GM12878 (cell line): ENCODE data around the gene CDKL1. TPM values are rescaled to one million over a fixed set of nuclear protein-coding genes. Genes with fewer than 3 reads are reported as not detected.

Experiments
- BACH1 ChIP-seq: fragments of 450-650 bp; IDR thresholded peaks from 2 replicates; pipeline ENCODE4 v1.6.1; 2017; ENCODE audit warnings: mild to moderate bottlenecking, borderline replicate concordance
- BCL11A ChIP-seq: IDR thresholded peaks from 2 replicates; pipeline ENCODE4 v1.6.1; 2011; ENCODE audit warnings: low read depth, low read length
- CHD4 ChIP-seq: fragments of 200-600 bp; sonication (generic); IDR thresholded peaks from 2 replicates; pipeline ENCODE4 v1.6.1; 2016; ENCODE audit warnings: mild to moderate bottlenecking
- EED ChIP-seq: sonication (generic); IDR thresholded peaks from 2 replicates; pipeline ENCODE4 v1.6.1; 2016; ENCODE audit warnings: antibody characterized with exemption, low read depth
- ESRRA ChIP-seq: IDR thresholded peaks from 2 replicates; pipeline ENCODE4 v1.6.1; 2012; ENCODE audit warnings: mild to moderate bottlenecking, low read length, improper control_type of control experiment
- FOXK2 ChIP-seq: fragments of 450-650 bp; IDR thresholded peaks from 2 replicates; pipeline ENCODE4 v1.6.1; 2017; ENCODE audit warnings: mild to moderate bottlenecking, moderate library complexity
- HCFC1 ChIP-seq: fragments of 150-350 bp; IDR thresholded peaks from 2 replicates; pipeline ENCODE4 v1.6.1; 2014; ENCODE audit warnings: low read length
- MEF2A ChIP-seq: IDR thresholded peaks from 2 replicates; pipeline ENCODE4 v1.6.1; 2011; ENCODE audit warnings: low read depth, mild to moderate bottlenecking, low read length, moderate library complexity; ENCODE audit not compliant: insufficient read depth
- MYC ChIP-seq: IDR thresholded peaks from 2 replicates; pipeline ENCODE4 v1.6.1; 2011; ENCODE audit warnings: mild to moderate bottlenecking, low read length, moderate library complexity, inconsistent platforms; ENCODE audit not compliant: insufficient read depth, insufficient replicate concordance, insufficient read length, severe bottlenecking
- NFIC ChIP-seq: IDR thresholded peaks from 2 replicates; pipeline ENCODE4 v1.6.1; 2012; ENCODE audit warnings: low read depth, mild to moderate bottlenecking, inconsistent platforms, low read length, moderate library complexity
- NFXL1 ChIP-seq: fragments of 450-650 bp; IDR thresholded peaks from 2 replicates; pipeline ENCODE4 v1.6.1; 2017; ENCODE audit warnings: antibody characterized with exemption, mild to moderate bottlenecking, borderline replicate concordance
- NFYA ChIP-seq: IDR thresholded peaks from 2 replicates; pipeline ENCODE4 v1.6.1; 2011; ENCODE audit warnings: low read depth, mild to moderate bottlenecking, low read length, improper control_type of control experiment, borderline replicate concordance
- NR2C2 ChIP-seq: IDR thresholded peaks from 2 replicates; pipeline ENCODE4 v1.6.1; 2011; ENCODE audit warnings: borderline replicate concordance, low read depth; ENCODE audit not compliant: control insufficient read depth, insufficient read length
- RAD21 ChIP-seq: IDR thresholded peaks from 2 replicates; pipeline ENCODE4 v1.6.1; 2011; ENCODE audit warnings: mild to moderate bottlenecking, low read depth, low read length, moderate library complexity; ENCODE audit not compliant: insufficient read depth
- SKIL ChIP-seq: fragments of 450-650 bp; IDR thresholded peaks from 2 replicates; pipeline ENCODE4 v1.6.1; 2017; ENCODE audit warnings: mild to moderate bottlenecking, low read depth, inconsistent platforms; ENCODE audit not compliant: poor library complexity, severe bottlenecking
- SMAD5 ChIP-seq: IDR thresholded peaks from 2 replicates; pipeline ENCODE4 v1.6.1; 2016; ENCODE audit warnings: antibody characterized with exemption, low read depth
- SMC3 ChIP-seq: IDR thresholded peaks from 2 replicates; pipeline ENCODE4 v1.6.1; 2011; ENCODE audit warnings: low read length, improper control_type of control experiment, borderline replicate concordance
- SREBF2 ChIP-seq: IDR thresholded peaks from 2 replicates; pipeline ENCODE4 v1.6.1; 2012; ENCODE audit warnings: mild to moderate bottlenecking, low read length
- TBL1XR1 ChIP-seq: IDR thresholded peaks from 2 replicates; pipeline ENCODE4 v1.6.1; 2012; ENCODE audit warnings: low read depth, low read length, improper control_type of control experiment
- ZNF207 ChIP-seq: fragments of 450-650 bp; IDR thresholded peaks from 2 replicates; pipeline ENCODE4 v1.6.1; 2014; ENCODE audit warnings: antibody characterized with exemption, mild to moderate bottlenecking, borderline replicate concordance
- polyA plus RNA-seq, 11 experiments: library from polyadenylated mRNA; depleted of rRNA in 4 of 11; unstranded in 6 of 11; stranded (reverse) in 5 of 11; fragments of >200 nt; fragmentation: Nextera tagmentation in 4 of 11; fragmentation: Illumina TruSeq in 1 of 11; extraction: Ambion mirVana in 4 of 11; extraction: Trizol in 1 of 11; gene quantifications; 1 replicate in 1 of 11; 2 replicates in 10 of 11; pipeline versions ENCODE4 v1.2.1 to v1.2.3, GENCODE V29; 2011 to 2016; ENCODE audit warnings: inconsistent platforms in 2 of 11, missing spikeins in 2 of 11, low read depth in 1 of 11
- total RNA-seq, 4 experiments: library from RNA; depleted of rRNA in 3 of 4; stranded (reverse); fragments of >200 nt in 3 of 4; fragmentation: Illumina TruSeq in 1 of 4; extraction: Trizol in 1 of 4; gene quantifications; 2 replicates each; pipeline versions ENCODE4 v1.2.1 to v1.2.3, GENCODE V29; 2013 to 2021
- TF ChIP-seq, protein P1 (sequence below): fragments of 450-650 bp; formaldehyde crosslinking; IDR thresholded peaks from 2 replicates; pipeline ENCODE4 v1.5.0; 2022; ENCODE audit warnings: mild to moderate bottlenecking, missing genetic modification characterization
- TF ChIP-seq, protein P2 (sequence below): fragments of 150-350 bp; IDR thresholded peaks from 2 replicates; pipeline ENCODE4 v1.6.1; 2014; ENCODE audit warnings: mild to moderate bottlenecking, low read depth, low read length
- TF ChIP-seq, protein P3 (sequence below): IDR thresholded peaks from 2 replicates; pipeline ENCODE4 v1.6.1; 2011; ENCODE audit warnings: low read depth, mild to moderate bottlenecking, low read length, moderate library complexity, borderline replicate concordance; ENCODE audit errors: extremely low read depth

The CDKL1 gene
- total and polyA plus RNA-seq, 10 of the 15 experiments (the other 5 are each of a cell fraction or from before 2014, with no cell fraction given) = 9.0 to 19.0 (median 11.1) TPM

GRCh38 chr14:50344116-50344775 is 52.4 kb downstream of the CDKL1 start (continued):
- TF ChIP-seq SREBF2 (no peak), NFXL1 (no peak), CHD4 (no peak), ZNF207 (no peak), NFYA (no peak), NR2C2 (no peak), HCFC1 (no peak), FOXK2 (no peak), SMAD5 (no peak), ESRRA (no peak), MEF2A (no peak), RAD21 (no peak), TBL1XR1 (no peak), BACH1 (no peak), MYC (no peak), SKIL (peak; percentile 87), EED (peak; percentile 50; the same call in 1 of the 2 replicates), NFIC (peak; percentile 75; the same call in 1 of the 2 replicates), SMC3 (no peak), BCL11A (0 out of 2 replicates have a peak, but pooled peaks have one; percentile 42)
- TF ChIP-seq, protein P1, sequence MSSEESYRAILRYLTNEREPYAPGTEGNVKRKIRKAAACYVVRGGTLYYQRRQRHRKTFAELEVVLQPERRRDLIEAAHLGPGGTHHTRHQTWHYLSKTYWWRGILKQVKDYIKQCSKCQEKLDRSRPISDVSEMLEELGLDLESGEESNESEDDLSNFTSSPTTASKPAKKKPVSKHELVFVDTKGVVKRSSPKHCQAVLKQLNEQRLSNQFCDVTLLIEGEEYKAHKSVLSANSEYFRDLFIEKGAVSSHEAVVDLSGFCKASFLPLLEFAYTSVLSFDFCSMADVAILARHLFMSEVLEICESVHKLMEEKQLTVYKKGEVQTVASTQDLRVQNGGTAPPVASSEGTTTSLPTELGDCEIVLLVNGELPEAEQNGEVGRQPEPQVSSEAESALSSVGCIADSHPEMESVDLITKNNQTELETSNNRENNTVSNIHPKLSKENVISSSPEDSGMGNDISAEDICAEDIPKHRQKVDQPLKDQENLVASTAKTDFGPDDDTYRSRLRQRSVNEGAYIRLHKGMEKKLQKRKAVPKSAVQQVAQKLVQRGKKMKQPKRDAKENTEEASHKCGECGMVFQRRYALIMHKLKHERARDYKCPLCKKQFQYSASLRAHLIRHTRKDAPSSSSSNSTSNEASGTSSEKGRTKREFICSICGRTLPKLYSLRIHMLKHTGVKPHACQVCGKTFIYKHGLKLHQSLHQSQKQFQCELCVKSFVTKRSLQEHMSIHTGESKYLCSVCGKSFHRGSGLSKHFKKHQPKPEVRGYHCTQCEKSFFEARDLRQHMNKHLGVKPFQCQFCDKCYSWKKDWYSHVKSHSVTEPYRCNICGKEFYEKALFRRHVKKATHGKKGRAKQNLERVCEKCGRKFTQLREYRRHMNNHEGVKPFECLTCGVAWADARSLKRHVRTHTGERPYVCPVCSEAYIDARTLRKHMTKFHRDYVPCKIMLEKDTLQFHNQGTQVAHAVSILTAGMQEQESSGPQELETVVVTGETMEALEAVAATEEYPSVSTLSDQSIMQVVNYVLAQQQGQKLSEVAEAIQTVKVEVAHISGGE (CRISPR knock-in tag) = no peak
- TF ChIP-seq, protein P2, sequence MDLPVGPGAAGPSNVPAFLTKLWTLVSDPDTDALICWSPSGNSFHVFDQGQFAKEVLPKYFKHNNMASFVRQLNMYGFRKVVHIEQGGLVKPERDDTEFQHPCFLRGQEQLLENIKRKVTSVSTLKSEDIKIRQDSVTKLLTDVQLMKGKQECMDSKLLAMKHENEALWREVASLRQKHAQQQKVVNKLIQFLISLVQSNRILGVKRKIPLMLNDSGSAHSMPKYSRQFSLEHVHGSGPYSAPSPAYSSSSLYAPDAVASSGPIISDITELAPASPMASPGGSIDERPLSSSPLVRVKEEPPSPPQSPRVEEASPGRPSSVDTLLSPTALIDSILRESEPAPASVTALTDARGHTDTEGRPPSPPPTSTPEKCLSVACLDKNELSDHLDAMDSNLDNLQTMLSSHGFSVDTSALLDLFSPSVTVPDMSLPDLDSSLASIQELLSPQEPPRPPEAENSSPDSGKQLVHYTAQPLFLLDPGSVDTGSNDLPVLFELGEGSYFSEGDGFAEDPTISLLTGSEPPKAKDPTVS = no peak
- TF ChIP-seq, protein P3, sequence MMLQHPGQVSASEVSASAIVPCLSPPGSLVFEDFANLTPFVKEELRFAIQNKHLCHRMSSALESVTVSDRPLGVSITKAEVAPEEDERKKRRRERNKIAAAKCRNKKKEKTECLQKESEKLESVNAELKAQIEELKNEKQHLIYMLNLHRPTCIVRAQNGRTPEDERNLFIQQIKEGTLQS = no peak
